GM11168 (cell line): ENCODE measurements around the gene SNX11.

Experiments
- in situ Hi-C: fragments of 300-500 bp; cut with MboI; formaldehyde crosslinking; loops from one replicate; pipeline ENCODE4 v1.12.0; 2022; ENCODE audit warnings: low sequenced_read_pairs; ENCODE audit not compliant: unreplicated experiment

The SNX11 gene

DNA sequence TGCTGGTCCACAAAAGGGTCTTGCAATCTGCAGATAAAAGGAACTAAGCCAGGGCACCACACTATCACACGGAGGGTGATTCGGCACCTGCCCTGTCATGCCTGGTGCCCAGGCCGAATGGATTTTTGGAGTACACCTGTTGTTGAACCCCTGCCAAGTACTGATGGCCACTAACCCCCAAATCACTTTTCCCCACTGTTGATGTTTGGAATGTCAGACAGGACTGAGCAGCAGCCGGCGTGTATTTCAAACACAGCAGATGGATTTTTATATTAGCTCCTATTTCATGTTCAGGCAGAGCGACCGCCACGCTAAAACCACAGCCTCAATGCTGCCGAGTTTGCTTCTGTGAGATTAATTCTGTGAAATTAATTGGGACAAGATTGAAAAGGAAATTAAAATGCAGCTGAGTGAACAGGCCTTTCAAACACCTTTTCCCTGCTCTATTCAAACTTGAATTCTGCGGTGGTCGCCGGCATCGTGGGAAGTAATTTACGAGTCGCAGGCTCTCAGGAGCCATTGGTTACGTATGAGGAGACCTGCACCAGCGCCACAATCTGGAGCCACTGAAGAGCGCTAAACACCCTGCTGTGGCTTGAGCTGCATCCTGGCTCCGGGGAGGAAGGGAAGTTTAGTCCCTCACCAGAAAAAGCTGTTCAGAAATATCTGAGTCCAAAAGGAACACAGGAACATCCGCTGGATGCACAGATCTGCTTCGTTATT lies 48.5 kb downstream of the SNX11 start:
- in situ Hi-C loops = no loop called here

DNA sequence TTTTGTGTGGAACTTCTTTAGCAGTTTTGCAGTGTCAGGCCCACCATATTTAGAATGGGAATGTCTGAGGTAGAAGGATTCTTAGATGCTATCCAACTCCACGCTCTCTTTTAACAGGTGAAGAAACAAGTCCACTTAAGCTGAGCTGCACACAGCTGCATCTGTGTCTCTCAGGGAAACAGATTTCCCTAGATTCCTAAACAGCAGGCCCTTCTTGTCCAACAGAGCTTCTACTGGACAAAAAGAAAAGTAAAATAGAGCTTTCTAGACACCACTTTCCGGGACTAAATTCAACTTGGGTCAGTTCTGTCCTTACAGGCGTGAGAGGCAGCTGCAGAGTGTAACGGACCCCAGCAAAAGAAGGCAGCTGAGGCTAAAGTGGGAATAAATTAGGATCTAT lies 51.7 kb downstream of the SNX11 start:
- in situ Hi-C loops = no loop called here

DNA sequence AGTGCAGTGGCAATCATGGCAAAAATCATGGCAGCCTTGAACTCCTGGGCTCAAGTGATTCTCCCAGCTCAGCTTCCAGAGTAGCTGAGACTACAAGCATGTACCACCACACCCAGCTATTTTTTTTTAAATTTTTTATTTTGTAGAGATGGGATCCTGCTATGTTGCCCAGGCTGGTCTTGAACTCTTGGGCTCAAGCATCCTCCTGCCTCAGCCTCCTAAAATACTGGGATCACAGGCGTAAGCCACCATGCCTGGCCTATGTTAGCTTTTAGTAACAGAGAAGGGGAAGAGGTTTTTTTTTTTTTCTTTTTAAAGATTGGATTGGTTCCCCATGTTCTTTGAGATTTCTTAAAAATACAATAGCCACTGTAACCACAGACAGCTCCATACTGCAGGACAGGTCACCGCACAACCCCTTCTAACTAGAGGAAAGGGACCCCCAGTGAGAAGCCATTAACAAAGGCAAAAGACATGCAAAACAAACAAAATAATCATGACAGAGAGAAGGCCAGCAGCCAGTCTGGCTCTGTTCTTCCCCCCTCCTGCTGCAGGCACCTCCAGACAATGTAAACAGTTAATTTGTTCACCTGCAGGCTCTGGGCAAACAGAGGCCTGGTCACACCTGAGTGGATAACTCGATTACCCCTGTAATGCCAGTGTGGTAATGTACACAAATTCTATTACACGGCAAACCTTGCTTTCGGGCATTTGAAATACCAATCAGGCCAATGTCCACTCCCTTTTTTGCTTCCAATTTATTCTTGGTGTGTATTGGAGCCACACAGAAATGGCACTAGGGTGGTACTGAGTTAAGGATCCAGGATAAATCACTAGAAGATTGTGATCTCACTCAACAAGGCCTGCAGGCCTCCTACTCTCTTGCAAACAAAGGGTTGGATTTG lies 52.9 kb downstream of the SNX11 start:
- in situ Hi-C loops = no loop called here

DNA sequence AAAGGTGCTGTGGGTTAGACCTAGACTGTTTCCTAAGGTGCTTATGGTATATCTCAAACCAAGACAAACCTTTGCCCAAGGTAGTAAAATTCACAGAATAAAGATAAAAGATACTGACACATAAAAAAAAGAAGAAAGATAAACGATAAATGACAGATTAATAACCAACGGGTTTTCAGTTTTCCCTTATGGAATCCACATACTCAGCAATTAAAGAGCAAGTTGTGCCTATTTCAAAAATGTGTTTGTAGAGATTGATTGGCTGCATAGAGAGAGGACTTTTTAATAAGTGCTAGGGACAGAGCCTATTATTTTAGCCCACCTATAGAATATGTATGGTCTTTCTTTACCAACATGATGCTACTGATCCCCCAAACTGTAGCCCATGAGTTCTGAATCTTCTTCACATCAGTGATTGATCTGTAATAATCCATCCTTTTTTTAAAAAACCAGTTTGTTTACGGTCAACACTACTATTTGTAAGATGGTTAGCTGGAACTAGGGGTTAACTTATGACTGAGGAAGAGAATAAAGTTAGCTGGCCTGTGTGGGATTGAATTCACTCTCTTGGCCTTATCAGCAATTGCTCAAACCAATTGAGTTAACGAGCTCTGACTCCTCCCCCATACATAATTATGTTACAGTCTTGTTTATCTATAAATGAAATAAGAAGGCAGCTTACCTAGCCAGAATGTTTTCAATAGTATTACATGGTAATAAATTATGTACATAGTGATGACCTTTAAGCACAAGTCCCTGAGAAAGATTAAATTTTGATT lies 53.8 kb downstream of the SNX11 start:
- in situ Hi-C loops = no loop called here

DNA sequence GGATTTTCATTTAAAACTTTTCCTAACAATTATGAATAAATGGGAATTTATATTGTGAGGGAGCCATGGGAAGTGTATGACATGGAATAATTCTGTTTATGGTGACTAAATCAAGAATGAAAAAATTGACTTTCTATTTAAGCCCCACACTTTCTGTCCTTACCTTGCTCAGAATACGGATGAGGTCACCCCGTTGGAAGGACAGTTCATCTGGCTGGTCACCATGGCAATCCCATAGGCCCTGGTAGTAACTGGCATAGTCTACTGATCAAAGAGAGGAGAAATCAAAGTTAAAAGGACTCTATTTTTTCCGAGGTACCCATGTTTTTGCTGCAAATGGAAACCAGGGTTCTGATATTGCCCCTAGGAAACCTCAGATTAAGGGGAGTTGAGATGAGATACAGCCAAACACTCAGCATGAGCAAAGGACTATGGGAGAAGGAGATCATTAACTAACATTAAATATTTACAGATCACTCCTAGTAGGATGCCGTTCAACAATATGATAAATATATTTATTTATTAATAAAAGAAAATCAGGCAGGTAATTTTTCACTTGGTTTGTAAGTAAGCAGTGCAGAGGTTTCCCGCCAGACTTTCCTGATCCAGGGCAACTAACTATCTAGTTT lies 54.9 kb downstream of the SNX11 start:
- in situ Hi-C loops = no loop called here

DNA sequence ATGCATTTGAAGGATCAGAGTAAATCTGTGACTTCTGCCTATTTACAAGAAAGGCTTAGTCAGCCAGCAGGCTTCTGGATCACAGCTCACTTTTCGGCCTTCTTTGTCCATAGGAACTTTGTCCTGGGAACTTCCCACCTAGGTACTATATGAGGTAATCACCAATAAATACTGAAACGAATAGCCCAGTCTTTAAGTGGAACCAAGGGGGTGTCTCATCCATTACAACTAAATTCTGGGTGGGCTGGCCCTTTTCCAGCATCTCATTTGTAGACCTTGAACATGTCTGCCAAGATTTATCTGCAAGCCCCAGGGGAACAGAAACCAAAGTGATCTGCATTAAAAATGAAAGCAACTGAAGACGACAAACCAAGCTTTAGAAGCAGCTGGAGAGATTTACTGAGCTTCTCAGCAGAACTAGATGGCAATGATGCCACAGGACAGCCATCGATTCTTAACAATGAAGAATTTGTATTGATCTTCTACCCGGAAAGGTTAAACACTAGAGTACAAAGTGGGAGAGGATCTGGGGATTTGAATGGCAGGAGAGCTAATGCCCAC lies 55.5 kb downstream of the SNX11 start:
- in situ Hi-C loops = no loop called here

DNA sequence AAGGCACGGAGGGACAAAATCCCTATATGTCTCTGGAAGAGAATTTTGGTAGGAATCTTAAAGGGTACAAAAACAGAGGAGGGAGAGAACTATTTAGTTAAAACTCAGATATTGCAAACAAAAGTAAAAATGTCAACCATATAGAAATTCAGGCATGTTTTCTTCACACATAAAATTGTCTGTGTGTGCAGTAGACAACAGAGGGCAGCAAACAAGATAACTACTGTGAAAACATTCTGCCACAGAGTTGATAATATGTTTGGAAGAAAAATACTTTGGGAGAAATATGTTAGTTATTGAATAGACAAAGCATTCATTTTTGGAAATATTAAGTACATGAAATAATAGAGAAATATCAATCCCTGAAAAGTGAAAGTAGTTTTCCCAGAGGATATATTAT lies 56.2 kb downstream of the SNX11 start:
- in situ Hi-C loops = no loop called here

DNA sequence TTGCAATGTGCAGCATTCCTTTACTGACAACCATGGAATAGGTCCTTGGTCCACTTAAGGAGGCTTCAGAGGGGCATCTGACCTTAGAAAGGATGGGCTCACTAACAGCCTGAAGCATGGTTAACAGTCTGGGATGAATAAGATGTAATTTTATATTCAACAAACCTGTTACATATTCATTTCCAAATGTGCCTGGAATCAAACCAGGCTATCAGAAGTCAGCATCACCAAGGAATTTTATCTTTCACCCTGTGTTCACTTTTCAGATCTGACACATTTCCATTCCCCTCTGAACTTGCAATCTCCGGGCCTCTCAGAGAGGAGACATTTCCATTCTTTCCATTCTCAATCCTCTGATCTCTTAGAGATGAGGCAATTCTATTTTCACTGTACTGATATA lies 62.4 kb downstream of the SNX11 start:
- in situ Hi-C loops = loop anchor here (10.0 kb wide), 1 partner anchor 145 kb away; no protein-coding TSS in a partner anchor
